GM21381 (cell line): Measurements from ENCODE around the gene NUDT15.
"Not testable (repeated sequence)": the region's sequence is repeated elsewhere in the genome, so short reads cannot be mapped to it uniquely, and the experiment has no call there.

Experiments used
- ATAC-seq: cut with Tn5 transposase; IDR thresholded peaks from one replicate; pipeline ENCODE4 v1.9.1; 2021; ENCODE audit warnings: mild to moderate bottlenecking, moderate library complexity; ENCODE audit not compliant: unreplicated experiment

The NUDT15 gene

GRCh38 chr13:48042894-48043293 is 5.4 kb downstream of the NUDT15 start:
- ATAC-seq: no peak

GRCh38 chr13:48043789-48044503 is 6.4 kb downstream of the NUDT15 start:
- ATAC-seq: no peak

- no peak for ATAC-seq
Observed at GRCh38 chr13:48050550-48050949, 13.0 kb downstream of the NUDT15 start.

GRCh38 chr13:48054601-48055000 is 17.1 kb downstream of the NUDT15 start:
- no peak for ATAC-seq

GRCh38 chr13:48055712-48056111 is 18.2 kb downstream of the NUDT15 start:
- no peak for ATAC-seq

GRCh38 chr13:48058536-48058935 is 21.0 kb downstream of the NUDT15 start:
- not testable (repeated sequence) for ATAC-seq

- ATAC-seq: not testable (repeated sequence)
Observed at GRCh38 chr13:48059951-48060350, 22.4 kb downstream of the NUDT15 start.

GRCh38 chr13:48066310-48066989 is 28.9 kb downstream of the NUDT15 start:
- ATAC-seq: peak; percentile 88

- no peak for ATAC-seq
Observed at GRCh38 chr13:48068036-48068435, 30.5 kb downstream of the NUDT15 start.

- no peak for ATAC-seq
Observed at GRCh38 chr13:48068952-48069351, 31.4 kb downstream of the NUDT15 start.

- ATAC-seq: no peak
Observed at GRCh38 chr13:48069573-48069972, 32.0 kb downstream of the NUDT15 start.

- no peak for ATAC-seq
Observed at GRCh38 chr13:48070942-48071341, 33.4 kb downstream of the NUDT15 start.

- ATAC-seq: no peak
Observed at GRCh38 chr13:48072304-48072703, 34.8 kb downstream of the NUDT15 start.

- no peak for ATAC-seq
Observed at GRCh38 chr13:48072787-48073186, 35.3 kb downstream of the NUDT15 start.

GRCh38 chr13:48074006-48074405 is 36.5 kb downstream of the NUDT15 start:
- no peak for ATAC-seq

GRCh38 chr13:48078251-48078656 is 40.7 kb downstream of the NUDT15 start:
- ATAC-seq: peak; percentile 88

GRCh38 chr13:48081739-48082138 is 44.2 kb downstream of the NUDT15 start:
- no peak for ATAC-seq

- no peak for ATAC-seq
Observed at GRCh38 chr13:48086272-48086671, 48.7 kb downstream of the NUDT15 start.

- no peak for ATAC-seq
Observed at GRCh38 chr13:48093588-48093987, 56.1 kb downstream of the NUDT15 start.

GRCh38 chr13:48094404-48094780 is 56.9 kb downstream of the NUDT15 start:
- no peak for ATAC-seq

GRCh38 chr13:48094781-48095502 is 57.4 kb downstream of the NUDT15 start, which contains the start of gene MED4:
MED4 (minus strand) TSS chr13:48095104; CDS start chr13:48095078, 26 bp downstream.
- ATAC-seq: peak; percentile 91

GRCh38 chr13:48096670-48097069 is 59.1 kb downstream of the NUDT15 start:
- no peak for ATAC-seq
